ENCODE measurements around the gene RCAN2. TPM values are rescaled to one million over a fixed set of nuclear protein-coding genes. Genes with fewer than 3 reads are reported as not detected.

The RCAN2 gene
- total and polyA plus RNA-seq, 2 donors (not counting 3 experiments of a cell fraction or from before 2014, with no cell fraction given): 0.07 to 0.33 TPM

- Histone ChIP-seq H2AFZ (ENCODE audit: low read depth, low read length) (no peak overlapping the region), H3K36me3 (ENCODE audit: control insufficient read depth in 2 of 2, extremely low read depth in 1 of 2, insufficient read depth in 2 of 2, low read length in 2 of 2) (no peaks in the 10 kb centered on the region), H3K9ac (replicated peaks; ENCODE audit: extremely low read depth, insufficient read depth, low read length) (no peak overlapping the region), H3K79me2 (ENCODE audit: control insufficient read depth, insufficient read depth, low read length) (no peaks in the 10 kb centered on the region), H3K4me1 (ENCODE audit: control insufficient read depth, extremely low read depth, insufficient read depth, low read length) (no peaks in the 10 kb centered on the region), H4K20me1 (replicated peaks; ENCODE audit: control insufficient read depth, extremely low read depth, insufficient read depth, low read length) (no peaks in the 10 kb centered on the region), H3K27me3 (ENCODE audit: control insufficient read depth in 2 of 2, insufficient read depth in 2 of 2, low read length in 2 of 2) (peaks cover 0 to 2% of the 10 kb centered on the region in 2 experiments), H3K4me2 (ENCODE audit: insufficient read depth, low read length) (no peak overlapping the region), H3K9me1 (replicated peaks; ENCODE audit: control insufficient read depth, extremely low read depth, insufficient read depth, low read length) (no peaks in the 10 kb centered on the region), H3K27ac (ENCODE audit: insufficient read depth, low read depth, low read length) (no peak overlapping the region), H3K4me3 (replicated peaks in 1 of 3; ENCODE audit: insufficient read depth in 1 of 3, low read depth in 1 of 3, low read length in 3 of 3) (no peak overlapping the region), H3K9me3 (replicated peaks; ENCODE audit: control insufficient read depth, insufficient read depth, low read length) (no peaks in the 10 kb centered on the region)
- ChIA-PET POLR2A (no interaction called here), CTCF (no interaction called here)
- no peak for TF ChIP-seq POLR2AphosphoS5 (IDR thresholded peaks at IDR 0.05; ENCODE audit: insufficient read depth, low read depth, low read length)
- intact Hi-C loops (cut with micrococcal nuclease): no loop called here
- no peak for FAIRE-seq
- dilution Hi-C loops (cut with MboI; ENCODE audit: extremely low pct_ligation_motif_present, low sequenced_read_pairs): no loop called here
- no peak for DNase-seq (ENCODE audit: low read depth, low spot score)
- no TSS peak for BruUV-seq (replicated peaks)
These were observed 51.1 kb downstream of the RCAN2 start for GRCh38 chr6:46440141-46440540.

- Histone ChIP-seq H3K4me3 (replicated peaks in 1 of 3; ENCODE audit: insufficient read depth in 1 of 3, low read depth in 1 of 3, low read length in 3 of 3) (no peak overlapping the region), H3K4me1 (ENCODE audit: control insufficient read depth, extremely low read depth, insufficient read depth, low read length) (no peaks in the 10 kb centered on the region), H3K27ac (ENCODE audit: insufficient read depth, low read depth, low read length) (no peak overlapping the region), H3K27me3 (ENCODE audit: control insufficient read depth in 2 of 2, insufficient read depth in 2 of 2, low read length in 2 of 2) (peaks cover 0 to 2% of the 10 kb centered on the region in 2 experiments), H4K20me1 (replicated peaks; ENCODE audit: control insufficient read depth, extremely low read depth, insufficient read depth, low read length) (no peaks in the 10 kb centered on the region), H3K4me2 (ENCODE audit: insufficient read depth, low read length) (no peak overlapping the region), H2AFZ (ENCODE audit: low read depth, low read length) (no peak overlapping the region), H3K36me3 (ENCODE audit: control insufficient read depth in 2 of 2, extremely low read depth in 1 of 2, insufficient read depth in 2 of 2, low read length in 2 of 2) (no peaks in the 10 kb centered on the region), H3K9me1 (replicated peaks; ENCODE audit: control insufficient read depth, extremely low read depth, insufficient read depth, low read length) (no peaks in the 10 kb centered on the region), H3K79me2 (ENCODE audit: control insufficient read depth, insufficient read depth, low read length) (no peaks in the 10 kb centered on the region), H3K9me3 (replicated peaks; ENCODE audit: control insufficient read depth, insufficient read depth, low read length) (no peaks in the 10 kb centered on the region), H3K9ac (replicated peaks; ENCODE audit: extremely low read depth, insufficient read depth, low read length) (no peak overlapping the region)
- dilution Hi-C loops (cut with MboI; ENCODE audit: extremely low pct_ligation_motif_present, low sequenced_read_pairs) (no loop called here), intact Hi-C loops (cut with micrococcal nuclease) (no loop called here)
- no peak for DNase-seq (ENCODE audit: low read depth, low spot score)
- no peak for FAIRE-seq
- ChIA-PET CTCF (no interaction called here), POLR2A (no interaction called here)
- BruUV-seq (replicated peaks): no TSS peak
- no peak for TF ChIP-seq MYC (IDR thresholded peaks at IDR 0.05; ENCODE audit: low read depth, low read length)
- no peak for TF ChIP-seq GATA2 (IDR thresholded peaks at IDR 0.05; ENCODE audit: insufficient read depth, insufficient read length, low read depth, low read length)
- TF ChIP-seq FOS (IDR thresholded peaks at IDR 0.05; ENCODE audit: borderline replicate concordance, insufficient read depth, low read length): no peak
- TF ChIP-seq MAX (IDR thresholded peaks at IDR 0.05; ENCODE audit: insufficient read depth, insufficient read length): no peak
- no peak for TF ChIP-seq POLR2A (IDR thresholded peaks at IDR 0.05; ENCODE audit: low read depth, low read length)
- TF ChIP-seq POLR2AphosphoS5 (IDR thresholded peaks at IDR 0.05; ENCODE audit: insufficient read depth, low read depth, low read length): no peak
- TF ChIP-seq CTCF (IDR thresholded peaks at IDR 0.05; ENCODE audit: extremely low read depth in 1 of 2, insufficient read depth in 1 of 2, low read depth in 1 of 2, low read length in 2 of 2): no peak
- no peak for TF ChIP-seq EZH2 (IDR thresholded peaks at IDR 0.05; ENCODE audit: borderline replicate concordance, low read depth, low read length, severe bottlenecking)
- no peak for TF ChIP-seq JUN (IDR thresholded peaks at IDR 0.05; ENCODE audit: borderline replicate concordance, insufficient read depth, insufficient read length, low read depth)
These were observed 53.0 kb downstream of the RCAN2 start for GRCh38 chr6:46438245-46438644.
